ENCODE data around the gene PHEX. TPM values are rescaled to one million over a fixed set of nuclear protein-coding genes. Genes with fewer than 3 reads are reported as not detected.
"Not testable (repeated sequence)": the region's sequence is repeated elsewhere in the genome, so short reads cannot be mapped to it uniquely, and the experiment has no call there.

Gene PHEX
- total RNA-seq, 2 donors from 2014 or later, result 0.19 to 1.9 TPM

- Mint-ChIP-seq H3K27ac (no peak overlapping the region), H3K27me3 (no peaks in the 10 kb centered on the region), H3K9me3 (no peaks in the 10 kb centered on the region), H3K4me1 (no peaks in the 10 kb centered on the region), H3K36me3 (ENCODE audit: low read depth) (no peaks in the 10 kb centered on the region), H3K4me3 (no peak overlapping the region)
- ATAC-seq (replicated peaks), result no peak
Observed at GRCh38 chrX:22234380-22234779, 202.3 kb downstream of the PHEX start.

- Mint-ChIP-seq H3K9me3 (no peaks in the 10 kb centered on the region), H3K27me3 (no peaks in the 10 kb centered on the region), H3K4me3 (no peak overlapping the region), H3K27ac (no peak overlapping the region), H3K36me3 (ENCODE audit: low read depth) (no peaks in the 10 kb centered on the region), H3K4me1 (no peaks in the 10 kb centered on the region)
- ATAC-seq (replicated peaks), result no peak
Observed at GRCh38 chrX:22237479-22237878, 205.4 kb downstream of the PHEX start.

- Mint-ChIP-seq H3K4me1 (no peaks in the 10 kb centered on the region), H3K27me3 (no peaks in the 10 kb centered on the region), H3K4me3 (no peak overlapping the region), H3K27ac (no peak overlapping the region), H3K36me3 (ENCODE audit: low read depth) (no peaks in the 10 kb centered on the region), H3K9me3 (no peaks in the 10 kb centered on the region)
- ATAC-seq (replicated peaks), result no peak
Observed at GRCh38 chrX:22246620-22247019, 214.5 kb downstream of the PHEX start.

GRCh38 chrX:22247169-22247568 is 215.0 kb downstream of the PHEX start:
- Mint-ChIP-seq H3K9me3 (no peaks in the 10 kb centered on the region), H3K4me3 (no peak overlapping the region), H3K4me1 (no peaks in the 10 kb centered on the region), H3K27ac (no peak overlapping the region), H3K36me3 (ENCODE audit: low read depth) (no peaks in the 10 kb centered on the region), H3K27me3 (no peaks in the 10 kb centered on the region)
- no peak for ATAC-seq (replicated peaks)

- H3K4me1 Mint-ChIP-seq, result no peaks in the 10 kb centered on the region
- no peaks in the 10 kb centered on the region for H3K36me3 Mint-ChIP-seq (ENCODE audit: low read depth)
- no peaks in the 10 kb centered on the region for H3K9me3 Mint-ChIP-seq
- no peak for ATAC-seq (replicated peaks)
- no peaks in the 10 kb centered on the region for H3K27me3 Mint-ChIP-seq
- no peak overlapping the region for H3K4me3 Mint-ChIP-seq
- H3K27ac Mint-ChIP-seq, result no peak overlapping the region
Observed at GRCh38 chrX:22248401-22248800, 216.3 kb downstream of the PHEX start.

- H3K4me1 Mint-ChIP-seq, result no peaks in the 10 kb centered on the region
- no peak for ATAC-seq (replicated peaks)
- H3K36me3 Mint-ChIP-seq (ENCODE audit: low read depth), result no peaks in the 10 kb centered on the region
- H3K4me3 Mint-ChIP-seq, result no peak overlapping the region
- H3K9me3 Mint-ChIP-seq, result no peaks in the 10 kb centered on the region
- H3K27ac Mint-ChIP-seq, result no peak overlapping the region
- no peaks in the 10 kb centered on the region for H3K27me3 Mint-ChIP-seq
Observed at GRCh38 chrX:22249371-22249770, 217.2 kb downstream of the PHEX start.

- H3K9me3 Mint-ChIP-seq, result no peaks in the 10 kb centered on the region
- H3K4me1 Mint-ChIP-seq, result no peaks in the 10 kb centered on the region
- ATAC-seq (replicated peaks), result no peak
- no peaks in the 10 kb centered on the region for H3K27me3 Mint-ChIP-seq
- H3K27ac Mint-ChIP-seq, result no peak overlapping the region
- no peak overlapping the region for H3K4me3 Mint-ChIP-seq
- H3K36me3 Mint-ChIP-seq (ENCODE audit: low read depth), result no peaks in the 10 kb centered on the region
Observed at GRCh38 chrX:22268706-22269105, 236.6 kb downstream of the PHEX start.

- H3K27me3 Mint-ChIP-seq, result no peaks in the 10 kb centered on the region
- no peaks in the 10 kb centered on the region for H3K4me1 Mint-ChIP-seq
- no peaks in the 10 kb centered on the region for H3K36me3 Mint-ChIP-seq (ENCODE audit: low read depth)
- no peaks in the 10 kb centered on the region for H3K9me3 Mint-ChIP-seq
- no peak for ATAC-seq (replicated peaks)
- no peak within 1 kb of the TSS for H3K27ac Mint-ChIP-seq
- no peak within 1 kb of the TSS for H3K4me3 Mint-ChIP-seq
Observed at GRCh38 chrX:22272613-22273012, 240.5 kb downstream of the PHEX start, which contains the start of gene CBLL2. TSS of gene CBLL2 (plus strand) at chrX:22272913. CDS start at chrX:22272992, 79 bp downstream.

- Mint-ChIP-seq H3K36me3 (ENCODE audit: low read depth) (no peaks in the 10 kb centered on the region), H3K4me1 (no peaks in the 10 kb centered on the region), H3K27ac (no peak overlapping the region), H3K27me3 (no peaks in the 10 kb centered on the region), H3K9me3 (no peaks in the 10 kb centered on the region), H3K4me3 (no peak overlapping the region)
- no peak for ATAC-seq (replicated peaks)
Observed at GRCh38 chrX:22273714-22274317, 241.7 kb downstream of the PHEX start.

- H3K9me3 Mint-ChIP-seq, result no peaks in the 10 kb centered on the region
Observed at GRCh38 chrX:22276781-22277180, 244.7 kb downstream of the PHEX start.

GRCh38 chrX:22278375-22278774 is 246.2 kb downstream of the PHEX start:
- H3K9me3 Mint-ChIP-seq, result peaks cover 5% of the 10 kb centered on the region
- no peaks in the 10 kb centered on the region for H3K4me1 Mint-ChIP-seq
- H3K27me3 Mint-ChIP-seq, result peaks cover 3% of the 10 kb centered on the region
- H3K4me3 Mint-ChIP-seq, result no peak overlapping the region
- H3K27ac Mint-ChIP-seq, result no peak overlapping the region
- ATAC-seq (replicated peaks), result no peak
- no peaks in the 10 kb centered on the region for H3K36me3 Mint-ChIP-seq (ENCODE audit: low read depth)

More at GRCh38 chrX:22276781-22277180, 244.7 kb downstream of the PHEX start:
- no peak for ATAC-seq (replicated peaks)
- H3K4me1 Mint-ChIP-seq, result no peaks in the 10 kb centered on the region
- no peaks in the 10 kb centered on the region for H3K36me3 Mint-ChIP-seq (ENCODE audit: low read depth)
- no peak overlapping the region for H3K27ac Mint-ChIP-seq
- no peak overlapping the region for H3K4me3 Mint-ChIP-seq
- H3K27me3 Mint-ChIP-seq, result no peaks in the 10 kb centered on the region

GRCh38 chrX:22289209-22289608 is 257.1 kb downstream of the PHEX start:
- not testable (repeated sequence) for H3K27me3 Mint-ChIP-seq; H3K4me3 Mint-ChIP-seq; H3K36me3 Mint-ChIP-seq (ENCODE audit: low read depth); H3K27ac Mint-ChIP-seq; H3K4me1 Mint-ChIP-seq; H3K9me3 Mint-ChIP-seq; ATAC-seq (replicated peaks)

GRCh38 chrX:22296871-22297270 is 264.7 kb downstream of the PHEX start:
- Mint-ChIP-seq H3K4me1 (no peaks in the 10 kb centered on the region), H3K27me3 (peaks cover 7% of the 10 kb centered on the region), H3K27ac (no peak overlapping the region), H3K36me3 (ENCODE audit: low read depth) (no peaks in the 10 kb centered on the region), H3K9me3 (no peaks in the 10 kb centered on the region), H3K4me3 (no peak overlapping the region)
- no peak for ATAC-seq (replicated peaks)

- Mint-ChIP-seq H3K27ac (no peak overlapping the region), H3K4me3 (no peak overlapping the region), H3K9me3 (no peaks in the 10 kb centered on the region), H3K27me3 (peaks cover 2% of the 10 kb centered on the region), H3K4me1 (no peaks in the 10 kb centered on the region), H3K36me3 (ENCODE audit: low read depth) (no peaks in the 10 kb centered on the region)
- ATAC-seq (replicated peaks), result no peak
Observed at GRCh38 chrX:22300130-22300529, 268.0 kb downstream of the PHEX start.
